Activated naive CD4-positive, alpha-beta T cell treated with anti-CD3 and anti-CD28 coated beads for 36 hours (primary cell): Measurements from ENCODE around the gene PORCN. TPM values are rescaled to one million over a fixed set of nuclear protein-coding genes. Genes with fewer than 3 reads are reported as not detected.
"Not testable (repeated sequence)": the region's sequence is repeated elsewhere in the genome, so short reads cannot be mapped to it uniquely, and the experiment has no call there.

ENCODE experiments used
- CTCF ChIA-PET: fragments of 350-600 bp; sonication (Branson Sonifier 250); formaldehyde crosslinking; loops from one replicate; lab custom pipeline; 2021; ENCODE audit warnings: antibody characterized with exemption; lab: Charles Lee
- DNase-seq: peaks from one replicate; pipeline ENCODE4 v3.0.0-alpha.2; 2020
- H3K27ac Mint-ChIP-seq: one replicate; pipeline ENCODE4 v1.8.0; 2021; ENCODE audit warnings: mild to moderate bottlenecking, mixed read lengths
- H3K27me3 Mint-ChIP-seq: one replicate; pipeline ENCODE4 v1.8.0; 2021; ENCODE audit warnings: low read depth, mixed read lengths
- H3K36me3 Mint-ChIP-seq: one replicate; pipeline ENCODE4 v1.8.0; 2021; ENCODE audit warnings: low read depth, mixed read lengths
- H3K4me1 Mint-ChIP-seq: one replicate; pipeline ENCODE4 v1.8.0; 2021; ENCODE audit warnings: low read depth, mixed read lengths
- H3K4me3 Mint-ChIP-seq: one replicate; pipeline ENCODE4 v1.8.0; 2021; ENCODE audit warnings: mild to moderate bottlenecking, moderate library complexity, mixed read lengths
- H3K9me3 Mint-ChIP-seq: one replicate; pipeline ENCODE4 v1.8.0; 2021; ENCODE audit warnings: mixed read lengths
- intact Hi-C: fragments of 100-400 bp; cut with micrococcal nuclease; formaldehyde crosslinking; loops from one replicate; pipeline ENCODE4 v1.15.1; 2023
- total RNA-seq, 2 experiments: library from RNA; stranded (reverse); gene quantifications; one replicate each; pipeline ENCODE4 v1.2.3, GENCODE V29; 2021

Gene PORCN
- total RNA-seq, 2 experiments from 2014 or later, result 5.2 to 5.6 TPM

GRCh38 chrX:48532161-48532560, 23.4 kb downstream of the PORCN start:
- Mint-ChIP-seq H3K27ac (peak overlapping the region; percentile 68), H3K36me3 (peaks cover 8% of the 10 kb centered on the region), H3K4me1 (peaks cover 8% of the 10 kb centered on the region), H3K27me3 (no peaks in the 10 kb centered on the region), H3K9me3 (no peaks in the 10 kb centered on the region), H3K4me3 (no peak overlapping the region)
- no peak for DNase-seq
- intact Hi-C loops, result no loop called here
- CTCF ChIA-PET, result no interaction called here

- peaks cover 8% of the 10 kb centered on the region for H3K36me3 Mint-ChIP-seq
- no peak for DNase-seq
- intact Hi-C loops, result no loop called here
- H3K4me3 Mint-ChIP-seq, result no peak overlapping the region
- H3K9me3 Mint-ChIP-seq, result no peaks in the 10 kb centered on the region
- H3K27ac Mint-ChIP-seq, result no peak overlapping the region
- peaks cover 8% of the 10 kb centered on the region for H3K4me1 Mint-ChIP-seq
- CTCF ChIA-PET, result no interaction called here
- no peaks in the 10 kb centered on the region for H3K27me3 Mint-ChIP-seq
Measured at GRCh38 chrX:48533165-48533564, 24.4 kb downstream of the PORCN start.

- DNase-seq, result peak; percentile 6
- Mint-ChIP-seq H3K4me3 (peak overlapping the region; percentile 88), H3K9me3 (no peaks in the 10 kb centered on the region), H3K4me1 (peaks cover 12% of the 10 kb centered on the region), H3K36me3 (peaks cover 10% of the 10 kb centered on the region), H3K27me3 (no peaks in the 10 kb centered on the region), H3K27ac (peak overlapping the region; percentile 93)
- intact Hi-C loops, result loop anchor here (1.0 to 2.0 kb wide), 6 partner anchors 17 to 263 kb away; partner anchors contain the start of genes EBP, PORCN, RBM3 and WDR13
- CTCF ChIA-PET, result interaction anchor here (0.6 to 1.6 kb wide), 3 partner anchors 9 to 306 kb away, joined by 4 to 6 read pairs (median 5); no protein-coding TSS in a partner anchor
Measured at GRCh38 chrX:48538641-48539344, 30.0 kb downstream of the PORCN start.

GRCh38 chrX:48539345-48540027, 30.7 kb downstream of the PORCN start, which contains the start of gene TBC1D25:
TBC1D25 (plus strand) TSS chrX:48539714; CDS start chrX:48539798, 84 bp downstream.
- Mint-ChIP-seq H3K27me3 (no peaks in the 10 kb centered on the region), H3K27ac (peak within 1 kb of the TSS; percentile 93)
- intact Hi-C loops, result loop anchor here (1.0 to 2.0 kb wide), 6 partner anchors 18 to 262 kb away; partner anchors contain the start of genes EBP, PORCN, RBM3 and WDR13

GRCh38 chrX:48540028-48540375, 31.2 kb downstream of the PORCN start:
- peak overlapping the region; percentile 93 for H3K27ac Mint-ChIP-seq
- no peaks in the 10 kb centered on the region for H3K9me3 Mint-ChIP-seq
- intact Hi-C loops, result no loop called here
- peaks cover 12% of the 10 kb centered on the region for H3K36me3 Mint-ChIP-seq
- no peaks in the 10 kb centered on the region for H3K27me3 Mint-ChIP-seq
- H3K4me3 Mint-ChIP-seq, result peak overlapping the region; percentile 88
- CTCF ChIA-PET, result interaction anchor here (0.7 to 1.5 kb wide), 3 partner anchors 12 to 65 kb away, joined by 3 to 6 read pairs (median 5); no protein-coding TSS in a partner anchor
- peak; percentile 56 for DNase-seq
- H3K4me1 Mint-ChIP-seq, result peaks cover 12% of the 10 kb centered on the region

More at GRCh38 chrX:48539345-48540027, 30.7 kb downstream of the PORCN start, which contains the start of gene TBC1D25:
- H3K36me3 Mint-ChIP-seq, result peaks cover 12% of the 10 kb centered on the region
- H3K4me3 Mint-ChIP-seq, result peak within 1 kb of the TSS; percentile 88
- CTCF ChIA-PET, result interaction anchor here (0.7 to 1.6 kb wide), 5 partner anchors 10 to 71 kb away, joined by 3 to 6 read pairs (median 5); no protein-coding TSS in a partner anchor
- no peaks in the 10 kb centered on the region for H3K9me3 Mint-ChIP-seq
- DNase-seq, result peak; percentile 98
- peaks cover 12% of the 10 kb centered on the region for H3K4me1 Mint-ChIP-seq

GRCh38 chrX:48540480-48540879, 31.7 kb downstream of the PORCN start:
- intact Hi-C loops, result no loop called here

GRCh38 chrX:48541140-48541814, 32.5 kb downstream of the PORCN start:
- intact Hi-C loops, result no loop called here
- no peak for DNase-seq
- Mint-ChIP-seq H3K27ac (no peak overlapping the region), H3K36me3 (peaks cover 12% of the 10 kb centered on the region), H3K4me3 (peak overlapping the region; percentile 88), H3K4me1 (peaks cover 12% of the 10 kb centered on the region), H3K27me3 (no peaks in the 10 kb centered on the region), H3K9me3 (no peaks in the 10 kb centered on the region)
- CTCF ChIA-PET, result interaction anchor here (0.6 kb wide), 1 partner anchor 13 kb away, joined by 4 read pairs; no protein-coding TSS in a partner anchor

More at GRCh38 chrX:48540480-48540879, 31.7 kb downstream of the PORCN start:
- Mint-ChIP-seq H3K27ac (peak overlapping the region; percentile 93), H3K27me3 (no peaks in the 10 kb centered on the region), H3K4me3 (peak overlapping the region; percentile 88), H3K4me1 (peaks cover 12% of the 10 kb centered on the region), H3K36me3 (peaks cover 12% of the 10 kb centered on the region), H3K9me3 (no peaks in the 10 kb centered on the region)
- CTCF ChIA-PET, result interaction anchor here (0.6 to 1.5 kb wide), 3 partner anchors 13 to 66 kb away, joined by 4 to 6 read pairs (median 5); no protein-coding TSS in a partner anchor
- no peak for DNase-seq

- peaks cover 3% of the 10 kb centered on the region for H3K36me3 Mint-ChIP-seq
- intact Hi-C loops, result no loop called here
Measured at GRCh38 chrX:48548871-48549270, 40.1 kb downstream of the PORCN start.

GRCh38 chrX:48555731-48556325, 47.0 kb downstream of the PORCN start:
- DNase-seq, intact Hi-C loops, CTCF ChIA-PET, H3K4me3 Mint-ChIP-seq, H3K9me3 Mint-ChIP-seq, H3K4me1 Mint-ChIP-seq, H3K27me3 Mint-ChIP-seq: not testable (repeated sequence)
- Mint-ChIP-seq H3K36me3 (peaks cover 11% of the 10 kb centered on the region), H3K27ac (peak overlapping the region; percentile 24)

More at GRCh38 chrX:48548871-48549270, 40.1 kb downstream of the PORCN start:
- DNase-seq, result no peak
- no peak overlapping the region for H3K4me3 Mint-ChIP-seq
- CTCF ChIA-PET, result no interaction called here
- no peaks in the 10 kb centered on the region for H3K4me1 Mint-ChIP-seq
- no peaks in the 10 kb centered on the region for H3K9me3 Mint-ChIP-seq
- no peaks in the 10 kb centered on the region for H3K27me3 Mint-ChIP-seq
- H3K27ac Mint-ChIP-seq, result no peak overlapping the region

- Mint-ChIP-seq H3K4me1 (peaks cover 3% of the 10 kb centered on the region), H3K36me3 (peaks cover 11% of the 10 kb centered on the region), H3K27me3 (no peaks in the 10 kb centered on the region), H3K9me3 (no peaks in the 10 kb centered on the region), H3K4me3 (no peak overlapping the region), H3K27ac (peak overlapping the region; percentile 78)
- intact Hi-C loops, result loop anchor here (1.0 kb wide), 1 partner anchor 16 kb away; the partner anchor contains the start of gene RBM3
- CTCF ChIA-PET, result no interaction called here
- DNase-seq, result peak; percentile 28
Measured at GRCh38 chrX:48558271-48558670, 49.5 kb downstream of the PORCN start.

GRCh38 chrX:48559636-48560035, 50.8 kb downstream of the PORCN start:
- Mint-ChIP-seq H3K9me3 (no peaks in the 10 kb centered on the region), H3K27me3 (no peaks in the 10 kb centered on the region), H3K4me1 (peaks cover 3% of the 10 kb centered on the region), H3K4me3 (no peak overlapping the region), H3K27ac (no peak overlapping the region), H3K36me3 (peaks cover 10% of the 10 kb centered on the region)
- intact Hi-C loops, result no loop called here
- CTCF ChIA-PET, result no interaction called here
- DNase-seq, result no peak
